HG03460 (cell line): Measurements from ENCODE around the gene PDCD11.
A peak's percentile ranks its signal among the peaks of the same experiment; 100 is the strongest.
"Not testable (repeated sequence)": the region's sequence is repeated elsewhere in the genome, so short reads cannot be mapped to it uniquely, and the experiment has no call there.

Experiments used
- ATAC-seq: cut with Tn5 transposase; IDR thresholded peaks from one replicate; pipeline ENCODE4 v1.9.1; 2021; ENCODE audit not compliant: unreplicated experiment

The PDCD11 gene, protein sequence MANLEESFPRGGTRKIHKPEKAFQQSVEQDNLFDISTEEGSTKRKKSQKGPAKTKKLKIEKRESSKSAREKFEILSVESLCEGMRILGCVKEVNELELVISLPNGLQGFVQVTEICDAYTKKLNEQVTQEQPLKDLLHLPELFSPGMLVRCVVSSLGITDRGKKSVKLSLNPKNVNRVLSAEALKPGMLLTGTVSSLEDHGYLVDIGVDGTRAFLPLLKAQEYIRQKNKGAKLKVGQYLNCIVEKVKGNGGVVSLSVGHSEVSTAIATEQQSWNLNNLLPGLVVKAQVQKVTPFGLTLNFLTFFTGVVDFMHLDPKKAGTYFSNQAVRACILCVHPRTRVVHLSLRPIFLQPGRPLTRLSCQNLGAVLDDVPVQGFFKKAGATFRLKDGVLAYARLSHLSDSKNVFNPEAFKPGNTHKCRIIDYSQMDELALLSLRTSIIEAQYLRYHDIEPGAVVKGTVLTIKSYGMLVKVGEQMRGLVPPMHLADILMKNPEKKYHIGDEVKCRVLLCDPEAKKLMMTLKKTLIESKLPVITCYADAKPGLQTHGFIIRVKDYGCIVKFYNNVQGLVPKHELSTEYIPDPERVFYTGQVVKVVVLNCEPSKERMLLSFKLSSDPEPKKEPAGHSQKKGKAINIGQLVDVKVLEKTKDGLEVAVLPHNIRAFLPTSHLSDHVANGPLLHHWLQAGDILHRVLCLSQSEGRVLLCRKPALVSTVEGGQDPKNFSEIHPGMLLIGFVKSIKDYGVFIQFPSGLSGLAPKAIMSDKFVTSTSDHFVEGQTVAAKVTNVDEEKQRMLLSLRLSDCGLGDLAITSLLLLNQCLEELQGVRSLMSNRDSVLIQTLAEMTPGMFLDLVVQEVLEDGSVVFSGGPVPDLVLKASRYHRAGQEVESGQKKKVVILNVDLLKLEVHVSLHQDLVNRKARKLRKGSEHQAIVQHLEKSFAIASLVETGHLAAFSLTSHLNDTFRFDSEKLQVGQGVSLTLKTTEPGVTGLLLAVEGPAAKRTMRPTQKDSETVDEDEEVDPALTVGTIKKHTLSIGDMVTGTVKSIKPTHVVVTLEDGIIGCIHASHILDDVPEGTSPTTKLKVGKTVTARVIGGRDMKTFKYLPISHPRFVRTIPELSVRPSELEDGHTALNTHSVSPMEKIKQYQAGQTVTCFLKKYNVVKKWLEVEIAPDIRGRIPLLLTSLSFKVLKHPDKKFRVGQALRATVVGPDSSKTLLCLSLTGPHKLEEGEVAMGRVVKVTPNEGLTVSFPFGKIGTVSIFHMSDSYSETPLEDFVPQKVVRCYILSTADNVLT (N-terminal part only)

DNA sequence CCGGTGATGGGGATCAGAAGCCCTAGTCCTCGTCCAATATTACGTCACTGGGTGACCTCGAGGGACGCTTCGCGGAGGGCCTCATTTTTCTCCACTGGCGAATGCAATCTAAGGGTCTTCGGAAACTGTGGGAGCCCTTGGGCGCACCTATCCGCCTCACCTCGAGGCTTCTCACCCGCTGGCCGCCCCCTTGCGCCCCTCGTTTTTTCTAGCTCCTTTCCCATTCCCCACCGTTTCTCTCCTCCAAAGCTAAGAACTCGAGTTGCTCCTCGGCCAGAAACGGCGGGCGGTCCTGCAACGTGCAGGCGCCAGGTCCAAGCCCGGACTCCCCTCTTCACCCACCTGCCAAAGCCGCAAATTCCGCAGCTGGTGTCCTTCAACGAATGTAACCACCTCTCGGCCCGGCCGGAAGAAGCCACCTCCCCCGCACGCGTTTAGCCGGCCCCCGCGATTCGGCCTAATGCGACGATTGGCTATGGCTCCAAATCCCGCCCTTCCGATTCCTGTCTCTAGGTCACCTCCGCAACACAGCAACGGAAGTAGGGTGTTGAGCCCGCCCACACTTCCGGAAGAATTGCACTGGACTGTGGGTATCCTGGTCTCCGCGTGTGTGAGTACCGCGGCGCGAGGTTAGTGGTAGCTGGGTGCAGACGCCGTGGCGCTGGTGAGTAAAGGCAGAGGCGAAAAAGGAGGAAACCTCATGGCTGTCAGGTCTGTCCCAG, at the start of gene PDCD11, which contains the start of gene ATP5MK:
PDCD11 (plus strand) TSS at position 560 of the 722 bp plus-strand sequence. CDS start 1,801 bp downstream, outside the sequence.
ATP5MK (minus strand) TSS at position 409 of the 722 bp plus-strand sequence. CDS start 4,018 bp downstream, outside the sequence.
- ATAC-seq, result peak; percentile 99

- ATAC-seq, result no peak
Measured at GRCh38 chr10:103350175-103350516, 46.3 kb upstream of the PDCD11 start.

DNA sequence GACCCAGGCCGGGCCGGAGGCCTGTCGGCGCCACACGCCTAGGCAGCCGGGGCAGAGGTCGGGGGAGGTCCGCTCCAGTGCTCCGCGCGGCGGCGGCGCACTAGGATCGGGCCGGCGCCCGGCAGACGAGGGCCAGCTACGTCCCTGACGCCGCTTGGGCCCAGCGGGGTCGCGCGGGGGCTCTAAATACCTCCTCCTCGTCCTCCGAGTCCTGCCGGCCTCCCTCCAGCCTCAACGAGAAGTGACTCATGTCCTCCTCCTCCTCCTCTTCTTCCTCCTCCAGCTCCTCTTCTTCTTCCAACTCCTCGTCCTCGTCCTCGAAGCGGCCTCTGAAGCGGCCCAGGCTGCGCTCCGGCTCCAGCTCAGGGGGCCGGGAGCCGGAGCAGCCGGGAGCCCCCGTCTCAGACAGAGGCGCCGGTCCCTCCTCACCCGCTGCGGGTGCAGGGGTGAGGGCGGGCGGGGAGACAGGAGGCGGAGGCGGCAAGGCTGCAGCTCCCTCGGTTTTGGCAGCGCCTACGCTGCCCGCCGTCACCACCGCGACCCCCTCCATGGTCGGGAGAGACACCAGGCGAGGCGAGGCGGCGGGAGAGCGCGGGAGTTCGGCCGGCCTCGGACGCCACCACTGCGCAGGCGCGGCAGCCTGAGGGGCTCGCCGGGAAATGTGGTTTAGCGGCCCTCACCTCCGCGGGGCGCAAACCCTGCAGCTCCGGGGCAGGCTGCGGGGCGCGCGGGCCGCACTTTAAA, 45.7 kb upstream of the PDCD11 start, which contains the start of gene PCGF6:
PCGF6 (minus strand) TSS at position 624 of the 744 bp plus-strand sequence; CDS start at position 550, 74 bp downstream.
- ATAC-seq, result peak; percentile 85

- no peak for ATAC-seq
Measured at GRCh38 chr10:103353281-103353680, 43.1 kb upstream of the PDCD11 start.

GRCh38 chr10:103354567-103354966, 41.9 kb upstream of the PDCD11 start:
- ATAC-seq, result not testable (repeated sequence)

- ATAC-seq, result no peak
Measured at GRCh38 chr10:103355906-103356599, 40.4 kb upstream of the PDCD11 start.

DNA sequence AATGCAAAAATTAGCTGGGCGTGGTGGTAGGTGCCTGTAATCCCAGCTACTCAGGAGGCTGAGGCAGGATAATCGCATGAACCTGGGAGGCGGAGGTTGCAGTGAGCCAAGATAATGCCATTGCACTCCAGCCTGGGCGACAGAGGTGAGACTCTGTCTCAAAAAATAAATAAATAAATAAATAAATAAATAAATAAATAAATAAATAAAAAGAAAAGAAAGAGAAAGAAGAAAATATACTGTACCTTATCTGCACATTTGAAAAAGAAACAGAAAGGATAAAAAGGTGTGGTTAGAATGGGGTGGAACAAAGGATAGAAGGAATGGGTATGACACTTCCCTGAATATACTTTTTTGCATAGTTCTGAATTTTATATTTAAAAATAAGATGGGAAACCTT, 36.9 kb upstream of the PDCD11 start:
- ATAC-seq, result not testable (repeated sequence)

DNA sequence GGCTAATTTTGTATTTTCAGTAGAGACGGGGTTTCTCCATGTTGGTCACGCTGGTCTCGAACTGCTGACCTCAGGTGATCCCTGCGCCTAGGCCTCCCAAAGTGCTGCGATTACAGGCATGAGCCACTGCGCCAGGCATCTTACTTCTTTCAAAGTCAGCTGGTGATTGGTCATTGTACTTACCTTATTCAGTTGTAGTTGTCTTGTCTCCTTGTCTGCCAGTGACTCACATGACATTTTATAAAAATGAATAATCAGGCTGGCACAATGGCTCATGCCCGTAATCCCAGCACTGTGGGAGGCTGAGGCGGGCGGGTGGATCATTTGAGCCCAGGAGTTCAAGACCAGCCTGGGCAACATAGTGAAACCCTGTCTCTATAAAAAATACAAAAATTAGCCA, 35.6 kb upstream of the PDCD11 start:
- ATAC-seq, result not testable (repeated sequence)

DNA sequence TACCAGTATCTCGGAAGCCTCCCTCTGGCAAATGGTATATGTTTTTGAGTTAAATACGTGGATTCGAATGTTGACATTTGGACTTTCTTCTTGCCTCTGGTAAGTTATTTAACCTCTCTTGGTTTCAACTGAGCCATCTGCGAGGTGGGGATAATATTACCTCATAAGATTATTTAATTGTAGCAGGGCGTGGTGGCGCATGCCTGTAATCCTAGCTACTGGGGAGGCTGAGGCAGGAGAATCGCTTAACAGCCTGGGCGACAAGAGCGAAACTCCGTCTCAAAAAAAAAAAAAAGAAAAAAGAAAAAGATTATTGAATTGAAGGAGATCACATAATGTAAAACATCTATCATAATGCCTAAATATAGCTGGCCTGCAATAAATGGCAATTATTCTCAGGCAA, 29.0 kb upstream of the PDCD11 start:
- no peak for ATAC-seq

DNA sequence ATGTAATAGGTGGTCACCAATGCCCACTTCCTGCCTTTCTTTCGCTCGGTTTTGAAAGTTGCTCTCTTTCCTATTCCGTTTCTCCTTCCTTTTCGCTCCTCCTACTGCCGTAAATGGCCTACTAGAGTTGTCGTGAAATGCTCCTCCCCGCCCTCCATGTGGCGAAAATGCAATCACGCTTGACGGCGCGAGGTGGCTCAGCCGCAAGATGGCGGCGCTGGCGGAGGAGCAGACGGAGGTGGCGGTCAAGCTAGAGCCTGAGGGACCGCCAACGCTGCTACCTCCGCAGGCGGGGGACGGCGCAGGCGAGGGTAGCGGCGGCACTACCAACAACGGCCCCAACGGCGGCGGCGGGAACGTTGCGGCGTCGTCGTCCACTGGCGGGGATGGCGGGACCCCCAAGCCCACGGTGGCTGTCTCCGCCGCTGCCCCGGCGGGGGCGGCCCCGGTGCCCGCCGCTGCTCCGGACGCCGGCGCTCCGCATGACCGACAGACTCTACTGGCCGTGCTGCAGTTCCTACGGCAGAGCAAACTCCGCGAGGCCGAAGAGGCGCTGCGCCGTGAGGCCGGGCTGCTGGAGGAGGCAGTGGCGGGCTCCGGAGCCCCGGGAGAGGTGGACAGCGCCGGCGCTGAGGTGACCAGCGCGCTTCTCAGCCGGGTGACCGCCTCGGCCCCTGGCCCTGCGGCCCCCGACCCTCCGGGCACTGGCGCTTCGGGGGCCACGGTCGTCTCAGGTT, 28.5 kb upstream of the PDCD11 start, which contains the start of gene TAF5:
TAF5 (plus strand) TSS at position 195 of the 737 bp plus-strand sequence; CDS start at position 209, 14 bp downstream.
- ATAC-seq, result peak; percentile 52

- no peak for ATAC-seq
Measured at GRCh38 chr10:103373544-103373943, 22.9 kb upstream of the PDCD11 start.

- ATAC-seq, result no peak
Measured at GRCh38 chr10:103374263-103374662, 22.2 kb upstream of the PDCD11 start.

GRCh38 chr10:103382769-103383168, 13.7 kb upstream of the PDCD11 start:
- ATAC-seq, result peak; percentile 52

DNA sequence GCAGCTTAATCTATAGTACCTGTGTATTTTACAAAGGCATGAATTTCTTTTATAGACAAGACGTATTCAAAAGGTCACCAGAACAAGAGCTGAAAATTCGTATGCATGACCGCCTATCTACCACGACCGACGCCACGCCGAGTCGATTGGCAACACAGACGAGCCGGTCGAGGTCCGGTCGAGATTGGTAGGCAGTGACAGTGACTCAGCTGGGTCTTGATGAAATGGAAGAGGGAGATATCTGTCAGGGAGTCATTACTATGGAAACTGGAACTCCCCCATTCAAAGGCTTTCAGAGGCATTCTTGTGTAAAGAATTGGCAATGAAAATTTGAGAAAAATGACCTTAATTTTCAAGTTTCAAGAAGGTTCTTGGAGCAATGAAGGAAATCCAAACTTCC, 2.2 kb upstream of the PDCD11 start:
- ATAC-seq, result no peak

- no peak for ATAC-seq
Measured at GRCh38 chr10:103395754-103396066, 716 bp upstream of the PDCD11 start.

GRCh38 chr10:103396789-103397087, 312 bp downstream of the PDCD11 start:
- ATAC-seq, result no peak

- no peak for ATAC-seq
Measured at GRCh38 chr10:103397191-103397825, 882 bp downstream of the PDCD11 start.

- no peak for ATAC-seq
Measured at GRCh38 chr10:103413564-103413963, 17.1 kb downstream of the PDCD11 start.
